GM21515 (cell line): ENCODE measurements around the gene NDUFS5.
A peak's percentile ranks its signal among the peaks of the same experiment; 100 is the strongest.
"Not testable (repeated sequence)": the region's sequence is repeated elsewhere in the genome, so short reads cannot be mapped to it uniquely, and the experiment has no call there.

Experiments
- ATAC-seq: cut with Tn5 transposase; IDR thresholded peaks from one replicate; pipeline ENCODE4 v1.9.1; 2021; ENCODE audit not compliant: unreplicated experiment

The NDUFS5 gene

DNA sequence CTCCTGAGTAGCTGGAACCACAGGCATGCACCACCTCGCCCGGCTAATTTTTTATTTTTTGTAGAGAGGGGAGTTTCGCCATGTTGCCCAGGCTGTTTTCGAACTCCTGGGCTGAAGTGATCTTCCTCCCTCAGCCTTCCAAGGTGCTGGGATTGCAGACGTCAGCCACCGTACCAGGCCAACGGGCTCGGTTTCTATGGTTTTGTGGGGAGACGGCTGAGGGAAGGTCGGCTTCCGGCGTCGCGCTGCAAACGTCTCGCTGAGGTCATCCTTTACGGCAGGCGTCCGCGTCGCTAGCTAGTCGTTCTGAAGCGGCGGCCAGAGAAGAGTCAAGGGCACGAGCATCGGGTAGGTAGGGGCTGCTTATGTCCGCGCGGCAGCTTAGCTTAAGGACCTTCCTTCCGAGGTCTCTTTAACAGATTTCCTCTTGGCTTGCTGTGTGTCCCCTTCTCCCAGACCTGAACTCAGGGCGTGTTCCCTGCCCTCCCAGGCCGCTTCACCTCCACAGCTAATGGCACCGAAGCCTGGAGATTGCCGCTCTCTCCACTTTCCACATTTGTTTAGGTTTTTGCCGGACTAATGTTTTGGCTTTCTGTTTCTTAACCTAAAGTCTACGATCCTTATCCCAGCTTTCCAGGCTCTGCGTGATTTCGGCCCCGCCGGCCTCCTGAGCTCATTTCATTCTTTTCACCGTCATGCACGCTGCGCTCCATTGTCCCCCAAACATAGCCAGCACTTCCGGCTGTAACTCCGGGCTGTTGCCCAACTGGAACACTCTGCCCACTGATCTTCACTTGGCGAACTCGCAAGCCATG, at the start of gene NDUFS5:
Gene NDUFS5, plus strand, starts transcription at position 300 of the 815 bp plus-strand sequence. CDS start 2,375 bp downstream, outside the sequence.
- ATAC-seq = peak; percentile 78

DNA sequence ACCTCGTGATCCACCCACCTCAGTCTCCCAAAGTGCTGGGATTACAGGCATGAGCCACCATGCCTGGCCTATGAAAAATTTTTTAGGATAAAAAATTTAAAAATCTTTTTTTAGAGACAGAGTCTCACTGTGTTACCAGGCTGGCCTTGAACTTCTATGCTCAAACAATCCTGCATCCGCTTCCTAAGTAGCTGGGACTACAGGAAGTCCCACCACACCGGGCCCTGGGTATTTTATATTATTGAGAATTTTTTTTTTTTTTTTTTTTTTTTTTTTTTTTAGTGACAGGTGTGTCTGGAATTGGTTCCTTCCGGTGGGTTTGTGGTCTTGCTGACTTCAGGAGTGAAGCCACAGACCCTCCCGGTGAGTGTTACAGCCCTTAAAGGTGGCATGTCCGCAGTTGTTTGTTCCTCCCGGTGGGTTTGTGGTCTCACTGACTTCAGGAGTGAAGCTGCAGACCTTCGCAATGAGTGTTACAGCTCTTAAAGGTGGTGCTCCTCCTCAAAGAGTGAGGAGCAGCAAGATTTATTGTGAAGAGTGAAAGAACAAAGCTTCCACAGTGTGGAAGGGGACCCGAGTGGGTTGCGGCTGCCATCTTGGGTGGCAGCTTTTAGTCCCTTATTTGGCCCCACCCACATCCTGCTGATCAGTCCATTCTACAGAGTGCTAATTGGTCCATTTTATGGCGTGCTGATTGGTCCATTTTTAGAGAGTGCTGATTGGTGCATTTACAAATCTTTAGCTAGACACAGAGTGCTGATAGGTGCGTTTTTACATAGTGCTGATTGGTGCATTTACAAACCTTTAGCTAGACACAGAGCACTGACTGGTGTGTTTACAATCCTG, 48.5 kb upstream of the NDUFS5 start:
- ATAC-seq = not testable (repeated sequence)

DNA sequence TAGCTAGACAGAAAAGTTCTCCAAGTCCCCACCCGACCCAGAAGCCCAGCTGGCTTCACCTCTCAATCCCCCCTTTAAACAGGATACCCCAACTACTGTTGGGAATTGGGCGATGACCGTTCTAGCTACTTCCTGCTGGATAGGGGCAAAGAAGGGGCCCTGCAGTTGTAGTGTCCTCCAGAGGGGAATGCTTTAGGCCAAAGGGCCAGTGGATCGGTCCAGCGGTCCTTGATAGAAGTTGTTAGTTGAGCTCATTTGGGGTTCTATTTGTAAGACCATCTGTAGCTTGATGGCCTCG, 48.0 kb upstream of the NDUFS5 start:
- ATAC-seq = not testable (repeated sequence)

DNA sequence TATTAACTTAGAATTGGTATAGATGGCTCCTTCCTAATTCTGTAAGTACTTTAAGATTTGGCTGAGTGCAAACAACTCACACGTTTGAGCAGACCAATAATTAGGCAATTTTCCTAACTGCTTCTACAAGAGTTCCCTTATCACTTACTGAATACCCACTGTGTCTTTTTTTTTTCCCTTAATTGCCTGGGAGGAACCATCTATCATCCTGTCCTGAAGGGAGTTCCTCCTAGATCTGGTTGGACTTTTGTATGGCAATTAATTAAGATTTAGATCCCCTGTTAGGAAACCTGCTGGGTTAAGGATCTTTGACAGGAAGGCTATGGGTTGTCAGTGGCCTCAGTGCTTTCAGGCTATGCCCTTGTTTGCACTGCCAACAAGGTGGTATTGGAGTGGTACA, 46.8 kb upstream of the NDUFS5 start:
- not testable (repeated sequence) for ATAC-seq

DNA sequence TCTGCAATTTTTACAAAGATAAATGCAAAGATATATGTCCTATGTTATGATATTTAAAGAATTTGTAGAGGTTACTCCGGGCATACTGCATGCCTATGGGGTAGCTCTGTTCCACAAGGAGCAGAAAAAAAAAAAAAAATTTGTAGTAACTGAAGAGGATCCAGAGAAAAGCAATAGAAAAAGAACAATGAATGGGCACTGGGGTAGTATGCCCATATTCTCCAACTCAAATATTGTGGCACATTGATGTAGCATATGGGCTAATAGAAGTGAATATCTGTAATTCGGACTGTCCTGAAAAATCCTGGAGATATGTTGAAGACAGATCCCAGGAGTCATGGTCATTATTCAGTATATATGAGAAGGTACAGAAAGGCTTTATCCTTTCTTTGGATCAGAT, 36.2 kb upstream of the NDUFS5 start:
- ATAC-seq = no peak

DNA sequence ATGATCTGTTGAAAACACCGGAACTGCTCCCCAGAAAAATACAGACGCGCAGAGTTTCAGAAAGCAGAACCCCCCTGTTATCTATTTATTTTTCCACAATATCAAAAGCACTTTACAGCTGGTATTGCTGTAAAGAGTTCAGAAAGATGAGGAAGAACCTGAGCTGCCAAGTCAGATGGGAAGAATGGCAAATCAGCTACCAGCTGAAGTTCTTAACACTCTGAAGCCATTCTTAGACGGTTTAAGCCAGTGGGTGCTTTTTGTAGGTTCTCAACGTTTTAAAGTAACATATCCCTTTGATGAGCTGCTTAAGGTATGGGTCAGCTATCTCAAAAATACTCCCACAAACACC, 35.8 kb upstream of the NDUFS5 start:
- no peak for ATAC-seq

DNA sequence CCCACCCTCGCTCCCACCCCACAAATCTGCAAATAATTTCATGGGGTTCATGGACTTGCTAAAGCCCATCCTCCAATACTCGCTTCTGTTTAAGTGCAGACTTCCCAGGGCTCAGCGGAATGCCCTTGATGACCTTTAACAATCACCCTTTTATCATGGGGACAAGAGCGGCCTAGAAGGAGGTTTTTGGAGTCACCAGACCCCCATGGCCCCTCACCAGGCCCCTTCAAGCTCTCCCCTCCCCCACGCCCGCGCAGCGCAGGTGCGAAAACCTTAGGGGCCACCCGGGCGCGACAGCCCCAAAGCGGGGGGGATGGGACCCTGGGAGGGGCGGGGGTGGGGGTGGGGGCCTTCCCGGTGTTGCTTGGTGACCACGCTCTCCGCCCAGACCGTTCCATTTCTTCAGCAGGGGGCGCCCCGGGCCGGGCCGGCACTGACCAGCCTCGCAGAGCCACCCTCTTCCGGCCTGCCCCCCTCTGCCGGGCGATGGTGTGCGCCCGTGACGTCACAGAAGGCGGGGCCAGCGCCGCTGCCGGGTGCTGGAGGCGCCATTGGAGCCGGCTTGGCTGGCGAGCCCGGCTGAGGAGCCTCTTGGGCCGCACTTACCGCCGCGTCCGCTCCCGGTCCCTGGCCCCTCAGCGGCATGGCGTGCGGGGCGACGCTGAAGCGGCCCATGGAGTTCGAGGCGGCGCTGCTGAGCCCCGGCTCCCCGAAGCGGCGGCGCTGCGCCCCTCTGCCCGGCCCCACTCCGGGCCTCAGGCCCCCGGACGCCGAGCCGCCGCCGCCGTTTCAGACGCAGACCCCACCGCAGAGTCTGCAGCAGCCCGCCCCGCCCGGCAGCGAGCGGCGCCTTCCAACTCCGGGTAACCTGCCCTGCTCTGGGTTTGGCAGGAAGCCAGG, 35.2 kb upstream of the NDUFS5 start, which contains the start of gene AKIRIN1:
Gene AKIRIN1, plus strand, starts transcription at position 539 of the 900 bp plus-strand sequence. Its CDS starts 105 bp downstream, at position 644.
- peak; percentile 94 for ATAC-seq

DNA sequence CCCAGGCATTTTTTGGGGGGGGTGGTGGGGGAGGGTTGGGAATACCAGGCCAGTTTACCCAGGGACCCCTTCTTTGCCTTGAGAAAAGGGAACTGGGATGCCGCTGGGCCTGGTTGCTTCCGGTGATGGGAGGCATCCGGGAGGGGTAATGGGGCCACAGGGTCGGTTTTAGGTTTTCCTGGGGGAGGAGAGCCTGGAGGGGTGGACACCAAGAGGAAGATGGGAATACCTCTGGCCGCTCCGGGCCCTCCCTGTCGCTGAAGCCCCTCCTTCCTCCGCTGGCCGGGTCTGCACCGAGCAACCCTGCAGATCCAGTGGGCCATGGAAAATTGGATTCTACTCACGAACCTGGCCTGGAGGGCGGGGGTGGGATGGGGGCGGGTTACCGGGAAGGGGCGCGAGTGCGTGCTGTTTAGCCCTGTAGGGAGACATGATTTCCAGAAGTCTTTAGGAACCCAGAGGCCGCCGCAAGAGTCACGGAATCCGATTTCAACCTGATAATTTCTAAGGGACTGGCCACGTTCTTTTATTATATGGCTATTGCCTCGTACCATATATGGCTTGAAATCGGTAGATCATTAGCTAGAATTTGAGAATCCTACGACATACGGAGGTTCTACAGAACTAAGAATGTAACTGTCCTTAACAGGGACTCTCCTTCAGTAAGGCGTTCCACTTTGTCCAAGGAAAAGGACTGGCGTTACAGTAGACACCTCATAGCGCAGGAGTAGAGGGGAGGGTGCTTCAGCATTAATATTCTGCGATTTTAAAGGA, 34.3 kb upstream of the NDUFS5 start:
- ATAC-seq = peak; percentile 3

DNA sequence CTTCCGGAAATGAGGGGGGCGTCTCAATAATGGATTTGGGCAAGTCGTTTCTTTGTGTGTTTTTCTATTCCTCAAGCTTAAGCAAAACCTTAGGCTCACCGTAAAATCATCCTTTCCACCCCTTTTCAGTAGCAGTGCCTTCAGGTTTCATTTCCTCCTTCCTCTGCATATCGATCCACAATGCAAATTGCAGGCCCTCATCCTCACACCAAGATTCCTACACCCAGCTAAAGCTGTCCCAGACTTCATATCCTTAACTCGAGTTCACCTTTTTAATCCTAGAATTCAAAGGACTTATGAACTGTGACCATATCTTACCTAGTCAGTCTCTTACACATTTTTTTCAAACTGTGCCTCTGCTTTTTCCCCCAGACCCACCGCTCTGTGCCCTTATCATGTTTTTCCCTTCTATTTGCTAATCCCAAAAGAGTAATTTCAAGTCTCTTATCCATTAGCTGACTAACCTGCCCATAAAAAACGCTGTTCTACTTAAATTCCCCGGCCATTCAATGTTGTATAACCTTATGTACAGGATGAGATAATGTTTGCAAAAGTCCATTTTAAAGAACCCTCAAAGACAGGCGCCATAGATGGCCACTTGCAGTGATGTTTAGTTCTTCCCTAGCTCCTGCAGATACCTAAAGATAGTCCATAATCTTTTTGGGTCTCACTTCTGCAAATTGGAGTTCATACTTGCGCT, 33.6 kb upstream of the NDUFS5 start:
- ATAC-seq = no peak

DNA sequence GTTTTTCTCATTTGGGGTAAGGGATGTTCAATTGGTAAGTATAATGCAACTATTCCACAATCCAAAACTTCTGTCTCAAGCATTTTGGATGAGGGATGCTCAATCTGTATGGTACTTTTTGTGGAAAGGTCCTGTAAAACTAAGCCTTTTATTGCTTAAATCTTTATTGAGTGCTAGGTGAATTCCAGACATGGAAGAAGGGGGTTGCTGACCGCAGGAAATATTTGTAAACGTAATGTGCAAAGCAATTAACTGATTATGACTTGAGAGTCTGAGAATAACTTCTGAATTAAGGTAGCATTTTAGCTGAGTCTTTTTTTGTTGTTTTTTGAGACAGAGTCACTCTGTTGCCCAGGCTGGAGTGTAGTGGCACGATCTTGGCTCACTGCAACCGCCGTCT, 32.0 kb upstream of the NDUFS5 start:
- no peak for ATAC-seq

DNA sequence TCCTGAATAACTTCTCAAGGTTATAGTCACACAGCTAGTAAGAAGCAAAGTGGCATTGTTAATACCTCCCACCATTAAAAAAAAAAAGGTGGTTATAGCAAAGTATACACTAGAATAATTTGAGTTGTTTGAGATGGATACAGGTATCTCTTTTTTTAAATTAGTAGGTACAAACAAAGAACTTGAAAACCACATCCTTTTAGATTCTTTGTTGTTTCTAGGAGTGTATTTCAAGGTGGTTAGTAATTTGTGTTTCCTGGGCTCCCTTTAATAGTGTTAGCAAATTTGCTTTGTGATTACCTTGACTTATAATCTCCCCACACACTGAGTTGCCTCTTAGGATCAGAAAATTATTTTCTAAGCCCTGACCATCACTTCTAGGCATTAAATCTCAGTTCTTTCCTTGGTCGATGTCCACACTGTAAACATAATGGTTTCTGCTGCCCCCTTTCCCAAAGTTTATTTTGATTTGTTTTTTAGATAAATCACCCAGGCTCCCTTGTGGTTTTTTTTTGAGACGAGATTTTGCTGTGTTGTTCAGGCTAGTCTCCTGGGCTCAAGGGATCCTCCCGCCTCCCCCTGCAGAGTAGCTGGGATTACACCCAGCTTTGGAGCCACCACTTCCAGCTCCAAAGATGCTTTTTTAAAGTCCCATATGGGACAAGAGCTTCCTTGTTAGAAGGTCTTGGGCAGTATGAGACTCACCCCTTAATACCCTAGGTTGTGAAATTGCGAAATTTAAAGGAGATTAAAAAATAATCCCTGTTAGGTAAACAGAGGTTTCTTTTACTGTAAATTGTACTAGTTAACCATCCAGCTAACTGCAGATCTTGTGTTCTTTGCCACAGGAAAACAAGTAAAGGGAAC, 28.9 kb upstream of the NDUFS5 start:
- ATAC-seq = no peak

DNA sequence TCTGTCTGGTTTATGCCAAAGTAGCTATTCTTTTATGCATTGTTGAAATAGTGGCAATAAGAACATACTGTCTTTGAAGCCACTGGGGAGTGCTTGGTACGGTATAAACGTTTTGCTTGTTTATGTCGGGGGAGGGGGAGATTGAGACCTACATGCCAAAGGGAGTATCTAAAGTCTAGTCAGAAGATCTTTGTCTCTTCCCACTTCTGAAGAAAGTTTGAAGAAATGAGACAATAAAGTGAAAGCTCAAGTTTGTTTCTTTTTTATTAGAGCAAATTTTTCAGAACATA, 28.3 kb upstream of the NDUFS5 start:
- no peak for ATAC-seq

DNA sequence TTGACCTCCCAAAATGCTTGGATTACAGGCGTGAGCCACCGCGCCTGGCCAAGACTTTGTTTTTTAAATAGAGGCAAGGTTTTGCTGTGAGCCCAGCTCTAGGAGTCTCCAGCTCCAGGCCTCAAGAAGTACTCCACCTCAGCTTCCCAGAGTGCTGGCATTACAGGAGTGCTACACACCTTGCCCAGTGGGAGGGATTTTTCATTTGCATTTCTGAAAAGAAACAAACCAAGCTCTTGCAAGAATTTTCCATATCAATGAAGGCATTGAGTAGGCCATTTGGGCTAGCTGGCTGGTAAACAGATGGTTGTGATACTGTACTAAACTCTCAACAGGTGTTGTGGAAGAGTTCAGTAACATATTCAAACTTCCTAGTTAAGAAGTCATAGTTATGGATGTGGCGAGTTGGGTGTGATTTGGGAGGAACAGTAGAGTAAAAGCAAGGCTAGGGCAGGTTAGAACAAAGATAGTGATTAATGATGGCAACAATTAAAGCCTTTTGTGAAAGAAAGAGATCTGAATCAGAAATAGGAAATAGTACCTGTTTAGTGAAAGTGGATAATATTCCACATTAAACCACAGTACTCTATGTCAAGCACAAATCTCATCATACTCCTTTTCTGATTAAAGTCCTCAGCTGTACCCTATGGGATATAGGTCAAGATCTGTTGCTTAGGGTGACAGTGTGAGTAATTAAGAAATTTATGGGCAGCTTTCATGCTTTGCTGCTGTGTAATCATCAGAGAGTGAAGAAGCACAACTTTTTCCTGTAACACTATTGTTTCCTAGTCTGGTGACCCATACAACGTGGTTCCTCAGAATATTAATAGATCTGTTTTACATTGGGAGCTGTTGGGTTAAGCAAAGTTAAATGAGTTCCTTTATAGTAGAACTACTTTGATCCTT, 24.4 kb upstream of the NDUFS5 start:
- ATAC-seq = no peak

DNA sequence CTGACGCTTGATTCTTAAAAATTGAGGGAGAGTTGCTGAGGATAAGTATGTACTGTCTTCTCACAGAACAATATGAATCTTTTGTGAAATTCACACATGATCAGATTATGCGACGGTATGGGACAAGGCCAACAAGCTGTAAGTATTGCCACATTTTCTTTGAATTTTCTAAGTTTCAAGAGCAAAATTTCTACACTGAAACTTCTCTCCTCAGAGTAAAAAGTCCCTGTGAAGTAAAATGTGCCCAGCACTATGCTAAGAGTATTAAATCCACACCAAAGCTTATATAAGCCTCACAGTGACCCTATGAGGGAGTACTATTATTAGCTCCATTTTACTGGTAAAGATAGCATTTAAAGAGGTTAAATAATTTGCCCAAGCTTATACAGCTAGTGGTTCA, 22.9 kb upstream of the NDUFS5 start:
- no peak for ATAC-seq

DNA sequence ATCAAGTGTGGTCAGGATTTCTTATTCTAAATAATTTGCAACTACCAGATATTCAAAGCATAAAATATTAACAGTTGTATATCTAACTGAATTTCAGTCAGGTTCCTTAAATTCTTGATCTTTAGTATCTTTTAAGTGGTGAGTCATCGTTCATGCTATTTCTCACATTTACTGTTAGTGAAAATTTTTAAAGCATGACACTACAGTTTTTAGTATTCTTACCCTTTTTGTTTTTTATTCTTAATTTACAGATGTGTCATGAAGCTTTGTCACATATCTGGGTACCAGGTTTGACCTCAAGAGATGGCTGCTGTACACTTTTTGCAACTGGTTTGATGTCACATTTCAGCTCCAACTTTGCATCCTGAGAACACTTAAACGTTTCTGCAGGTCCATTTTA, 22.4 kb upstream of the NDUFS5 start:
- no peak for ATAC-seq

DNA sequence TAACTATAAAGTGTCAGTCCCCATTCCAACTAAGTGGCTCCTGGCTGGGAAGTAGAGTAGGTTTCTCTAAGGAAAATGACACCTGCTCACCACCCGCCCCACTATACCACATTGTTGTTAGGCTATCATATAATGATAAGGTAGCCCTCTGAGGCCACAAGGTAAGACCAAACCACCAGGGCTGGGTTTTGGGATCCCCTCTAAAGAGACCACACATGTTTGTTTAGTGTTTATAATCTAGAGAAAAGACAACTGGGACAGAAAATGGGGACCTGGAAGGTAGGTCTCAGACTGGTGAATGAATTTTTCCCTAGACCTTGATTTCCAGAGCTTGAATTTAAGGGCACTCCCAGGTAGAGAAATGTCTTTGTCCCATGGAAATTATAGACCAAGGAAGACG, 19.9 kb upstream of the NDUFS5 start:
- ATAC-seq = no peak

DNA sequence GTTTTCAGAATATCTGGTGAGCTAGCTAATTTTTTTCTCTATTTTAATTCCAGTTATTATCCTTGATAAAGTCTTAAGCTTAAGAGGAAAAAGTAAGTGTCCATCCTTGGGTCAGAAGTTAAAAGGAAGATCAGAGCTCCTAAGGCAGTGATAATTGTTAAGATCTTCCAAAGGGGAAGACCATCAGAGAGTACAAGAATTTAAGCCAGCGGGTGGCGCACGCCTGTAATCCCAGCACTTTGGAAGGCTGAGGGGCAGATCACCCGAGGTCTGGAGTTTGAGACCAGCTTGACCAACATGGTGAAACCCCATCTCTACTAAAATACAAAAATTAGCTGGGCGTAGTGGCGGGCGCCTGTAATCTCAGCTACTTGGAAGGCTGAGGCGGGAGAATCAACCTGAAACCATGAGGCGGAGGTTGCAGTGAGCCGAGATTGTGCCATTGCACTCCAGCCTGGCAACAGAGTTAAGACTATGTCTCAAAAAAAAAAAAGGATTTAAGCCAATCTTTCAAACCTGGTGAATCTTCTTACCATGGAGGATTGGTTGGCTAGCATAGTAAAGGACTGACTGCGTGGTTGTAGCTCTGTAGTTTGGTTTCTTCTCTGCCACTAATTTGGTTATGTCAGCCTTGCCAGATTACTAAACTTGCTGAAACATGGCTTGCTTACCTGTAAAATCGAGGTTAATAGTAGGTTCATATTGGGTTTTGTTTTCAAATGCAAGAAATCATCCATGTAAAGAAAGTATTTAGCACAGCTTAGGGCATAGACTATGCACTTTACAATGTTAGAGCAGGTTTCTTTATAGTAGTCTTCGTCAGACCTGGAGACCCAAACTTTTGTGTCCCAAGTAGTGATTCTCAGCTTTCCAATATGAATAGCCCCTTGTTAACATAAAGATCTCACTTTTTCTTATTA, 19.2 kb upstream of the NDUFS5 start:
- ATAC-seq = no peak
